Neural crest cell (in vitro differentiated cells): ENCODE measurements around the gene ASPM. TPM values are rescaled to one million over a fixed set of nuclear protein-coding genes. Genes with fewer than 3 reads are reported as not detected.

Source experiments
- DNase-seq: peaks from one replicate; pipeline ENCODE4 v3.0.0; 2021; ENCODE audit warnings: low read depth, mixed read lengths, low spot score
- H3K27ac Mint-ChIP-seq: one replicate; pipeline ENCODE4 v1.8.0; 2021; ENCODE audit warnings: mild to moderate bottlenecking, mixed read lengths; ENCODE audit not compliant: unreplicated experiment
- H3K27me3 Mint-ChIP-seq: 2 replicates; pipeline ENCODE4 v1.8.0; 2021; ENCODE audit warnings: low read depth, mild to moderate bottlenecking, mixed read lengths
- H3K36me3 Mint-ChIP-seq: 2 replicates; pipeline ENCODE4 v1.8.0; 2021; ENCODE audit warnings: low read depth, mild to moderate bottlenecking, mixed read lengths
- H3K4me1 Mint-ChIP-seq: 2 replicates; pipeline ENCODE4 v1.8.0; 2021; ENCODE audit warnings: mixed read lengths
- H3K4me3 Mint-ChIP-seq: one replicate; pipeline ENCODE4 v1.8.0; 2021; ENCODE audit warnings: mild to moderate bottlenecking, mixed read lengths
- H3K9me3 Mint-ChIP-seq: 2 replicates; pipeline ENCODE4 v1.8.0; 2021; ENCODE audit warnings: mixed read lengths
- CTCF ChIP-seq: fragments of 200-600 bp; sonication (generic); conservative IDR thresholded peaks from 2 replicates; pipeline ENCODE4 v1.5.0; 2021; ENCODE audit warnings: antibody characterized with exemption, mild to moderate bottlenecking
- total RNA-seq: library from RNA; stranded (reverse); gene quantifications from 2 replicates; pipeline ENCODE4 v1.2.1, GENCODE V29; 2021

The ASPM gene
- total RNA-seq, 1 donor from 2014 or later, result 53.3 TPM

GRCh38 chr1:197182716-197183115 lies 36.2 kb upstream of the ASPM start:
- no peak overlapping the region for H3K27ac Mint-ChIP-seq
- no peak for DNase-seq
- H3K4me1 Mint-ChIP-seq, result no peaks in the 10 kb centered on the region
- H3K9me3 Mint-ChIP-seq, result peaks cover 3% of the 10 kb centered on the region
- no peaks in the 10 kb centered on the region for H3K27me3 Mint-ChIP-seq
- no peak for TF ChIP-seq CTCF
- peaks cover 22% of the 10 kb centered on the region for H3K36me3 Mint-ChIP-seq
- no peak overlapping the region for H3K4me3 Mint-ChIP-seq

- DNase-seq, result no peak
- TF ChIP-seq CTCF, result no peak
- Mint-ChIP-seq H3K4me3 (no peak overlapping the region), H3K27me3 (no peaks in the 10 kb centered on the region), H3K9me3 (peaks cover under 1% of the 10 kb centered on the region), H3K4me1 (no peaks in the 10 kb centered on the region), H3K36me3 (peaks cover 16% of the 10 kb centered on the region), H3K27ac (no peak overlapping the region)
These were observed 35.5 kb upstream of the ASPM start for GRCh38 chr1:197181982-197182381.

GRCh38 chr1:197180252-197180878 lies 33.9 kb upstream of the ASPM start:
- H3K4me1 Mint-ChIP-seq, result no peaks in the 10 kb centered on the region
- no peak for DNase-seq

DNA sequence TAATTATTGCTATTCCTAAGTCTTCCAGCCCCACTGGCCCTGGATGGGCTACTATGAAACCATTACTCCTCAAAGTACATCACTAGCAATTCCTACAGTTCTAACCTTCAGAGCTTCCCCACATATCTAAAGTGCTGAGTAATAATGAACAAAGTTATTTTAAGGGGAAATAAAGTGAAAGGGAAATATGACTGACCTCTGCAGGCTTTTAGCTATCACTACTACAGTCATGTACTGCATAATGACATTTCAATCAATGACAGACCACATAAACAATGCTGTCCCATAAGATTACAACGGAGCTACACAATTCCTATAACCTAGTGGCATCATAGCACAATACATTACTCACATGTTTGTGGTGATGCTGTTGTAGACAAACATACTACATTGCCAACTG lies 32.5 kb upstream of the ASPM start:
- no peak for TF ChIP-seq CTCF
- H3K27ac Mint-ChIP-seq, result no peak overlapping the region
- H3K4me1 Mint-ChIP-seq, result no peaks in the 10 kb centered on the region
- no peaks in the 10 kb centered on the region for H3K9me3 Mint-ChIP-seq
- H3K36me3 Mint-ChIP-seq, result peaks cover 5% of the 10 kb centered on the region
- H3K4me3 Mint-ChIP-seq, result no peak overlapping the region
- H3K27me3 Mint-ChIP-seq, result no peaks in the 10 kb centered on the region
- no peak for DNase-seq

More at GRCh38 chr1:197180252-197180878, 33.9 kb upstream of the ASPM start:
- Mint-ChIP-seq H3K27me3 (no peaks in the 10 kb centered on the region), H3K36me3 (peaks cover 5% of the 10 kb centered on the region), H3K9me3 (no peaks in the 10 kb centered on the region), H3K4me3 (no peak overlapping the region), H3K27ac (no peak overlapping the region)
- TF ChIP-seq CTCF, result peak; percentile 74

- Mint-ChIP-seq H3K36me3 (peaks cover 10% of the 10 kb centered on the region), H3K4me3 (no peak overlapping the region), H3K4me1 (no peaks in the 10 kb centered on the region), H3K27me3 (no peaks in the 10 kb centered on the region), H3K9me3 (no peaks in the 10 kb centered on the region), H3K27ac (no peak overlapping the region)
- TF ChIP-seq CTCF, result no peak
- no peak for DNase-seq
These were observed 28.3 kb upstream of the ASPM start for GRCh38 chr1:197174818-197175217.
